ENCODE data around the gene MEGF6. TPM values are rescaled to one million over a fixed set of nuclear protein-coding genes. Genes with fewer than 3 reads are reported as not detected.

The MEGF6 gene, protein sequence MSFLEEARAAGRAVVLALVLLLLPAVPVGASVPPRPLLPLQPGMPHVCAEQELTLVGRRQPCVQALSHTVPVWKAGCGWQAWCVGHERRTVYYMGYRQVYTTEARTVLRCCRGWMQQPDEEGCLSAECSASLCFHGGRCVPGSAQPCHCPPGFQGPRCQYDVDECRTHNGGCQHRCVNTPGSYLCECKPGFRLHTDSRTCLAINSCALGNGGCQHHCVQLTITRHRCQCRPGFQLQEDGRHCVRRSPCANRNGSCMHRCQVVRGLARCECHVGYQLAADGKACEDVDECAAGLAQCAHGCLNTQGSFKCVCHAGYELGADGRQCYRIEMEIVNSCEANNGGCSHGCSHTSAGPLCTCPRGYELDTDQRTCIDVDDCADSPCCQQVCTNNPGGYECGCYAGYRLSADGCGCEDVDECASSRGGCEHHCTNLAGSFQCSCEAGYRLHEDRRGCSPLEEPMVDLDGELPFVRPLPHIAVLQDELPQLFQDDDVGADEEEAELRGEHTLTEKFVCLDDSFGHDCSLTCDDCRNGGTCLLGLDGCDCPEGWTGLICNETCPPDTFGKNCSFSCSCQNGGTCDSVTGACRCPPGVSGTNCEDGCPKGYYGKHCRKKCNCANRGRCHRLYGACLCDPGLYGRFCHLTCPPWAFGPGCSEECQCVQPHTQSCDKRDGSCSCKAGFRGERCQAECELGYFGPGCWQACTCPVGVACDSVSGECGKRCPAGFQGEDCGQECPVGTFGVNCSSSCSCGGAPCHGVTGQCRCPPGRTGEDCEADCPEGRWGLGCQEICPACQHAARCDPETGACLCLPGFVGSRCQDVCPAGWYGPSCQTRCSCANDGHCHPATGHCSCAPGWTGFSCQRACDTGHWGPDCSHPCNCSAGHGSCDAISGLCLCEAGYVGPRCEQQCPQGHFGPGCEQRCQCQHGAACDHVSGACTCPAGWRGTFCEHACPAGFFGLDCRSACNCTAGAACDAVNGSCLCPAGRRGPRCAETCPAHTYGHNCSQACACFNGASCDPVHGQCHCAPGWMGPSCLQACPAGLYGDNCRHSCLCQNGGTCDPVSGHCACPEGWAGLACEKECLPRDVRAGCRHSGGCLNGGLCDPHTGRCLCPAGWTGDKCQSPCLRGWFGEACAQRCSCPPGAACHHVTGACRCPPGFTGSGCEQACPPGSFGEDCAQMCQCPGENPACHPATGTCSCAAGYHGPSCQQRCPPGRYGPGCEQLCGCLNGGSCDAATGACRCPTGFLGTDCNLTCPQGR (N-terminal part only)
- 6.0 to 17.3 TPM (median 10.8 TPM) in 5 replicates for total RNA-seq (2022; extraction: Qiagen RNA extraction; ENCODE audit: low read depth)

DNA sequence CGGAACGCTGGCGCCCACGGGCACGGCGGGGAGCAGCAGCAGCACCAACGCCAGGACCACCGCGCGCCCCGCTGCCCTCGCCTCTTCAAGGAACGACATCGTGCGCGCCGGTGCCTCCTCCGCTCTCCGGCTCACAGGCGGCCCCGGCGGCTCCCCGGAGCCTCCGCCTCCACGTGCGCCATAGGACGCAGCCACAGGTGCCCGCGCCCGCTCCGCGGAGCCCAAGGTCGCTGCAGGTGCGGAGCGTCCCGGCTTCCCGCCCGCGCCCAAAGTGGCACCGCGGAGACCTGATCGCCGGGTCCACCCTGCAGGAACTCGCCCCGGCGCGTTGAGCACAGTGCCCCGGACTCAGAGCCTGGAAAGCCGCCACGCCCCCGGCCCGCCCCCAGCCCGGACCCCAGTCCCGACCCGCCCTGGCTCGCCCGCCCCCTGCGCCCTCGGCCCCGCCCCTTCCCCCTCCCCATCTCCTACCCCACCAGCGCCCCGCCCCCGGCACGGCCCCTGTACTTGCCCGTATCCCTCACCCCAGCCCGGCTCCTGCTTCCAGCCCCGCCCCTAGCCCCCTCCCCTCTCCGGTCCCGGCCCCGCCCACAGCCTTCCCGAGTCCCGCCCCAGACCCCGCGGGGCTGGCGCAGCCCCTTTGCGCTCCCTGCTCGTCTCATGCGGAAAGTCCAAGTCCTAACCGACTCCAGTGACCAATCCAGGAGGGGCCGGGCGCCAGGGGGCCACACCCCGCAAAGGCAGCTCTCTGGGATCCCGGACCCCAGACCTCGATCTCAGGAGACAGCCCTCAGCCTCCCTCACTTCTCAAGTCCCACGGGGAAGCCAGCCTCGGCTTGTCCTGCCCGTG lies at the start of gene MEGF6:
Gene MEGF6 (minus strand): TSS at position 339 of the 850 bp plus-strand sequence. CDS start 240 bp downstream, at position 99.

GRCh38 chr1:3651930-3652547 lies 40.7 kb upstream of the MEGF6 start, which contains the start of gene TP73:
Gene TP73 (plus strand): TSS chr1:3652516. CDS start chr1:3682366, 29,850 bp downstream.

GRCh38 chr1:3649342-3650247 lies 38.3 kb upstream of the MEGF6 start, which contains the start of gene WRAP73:
Gene WRAP73 (minus strand): TSS chr1:3650103. CDS start chr1:3649999, 104 bp downstream.

GRCh38 chr1:3624200-3625136 lies 13.2 kb upstream of the MEGF6 start, which contains the start of gene TPRG1L:
Gene TPRG1L (plus strand): TSS chr1:3625015. CDS start chr1:3625073, 58 bp downstream.

DNA sequence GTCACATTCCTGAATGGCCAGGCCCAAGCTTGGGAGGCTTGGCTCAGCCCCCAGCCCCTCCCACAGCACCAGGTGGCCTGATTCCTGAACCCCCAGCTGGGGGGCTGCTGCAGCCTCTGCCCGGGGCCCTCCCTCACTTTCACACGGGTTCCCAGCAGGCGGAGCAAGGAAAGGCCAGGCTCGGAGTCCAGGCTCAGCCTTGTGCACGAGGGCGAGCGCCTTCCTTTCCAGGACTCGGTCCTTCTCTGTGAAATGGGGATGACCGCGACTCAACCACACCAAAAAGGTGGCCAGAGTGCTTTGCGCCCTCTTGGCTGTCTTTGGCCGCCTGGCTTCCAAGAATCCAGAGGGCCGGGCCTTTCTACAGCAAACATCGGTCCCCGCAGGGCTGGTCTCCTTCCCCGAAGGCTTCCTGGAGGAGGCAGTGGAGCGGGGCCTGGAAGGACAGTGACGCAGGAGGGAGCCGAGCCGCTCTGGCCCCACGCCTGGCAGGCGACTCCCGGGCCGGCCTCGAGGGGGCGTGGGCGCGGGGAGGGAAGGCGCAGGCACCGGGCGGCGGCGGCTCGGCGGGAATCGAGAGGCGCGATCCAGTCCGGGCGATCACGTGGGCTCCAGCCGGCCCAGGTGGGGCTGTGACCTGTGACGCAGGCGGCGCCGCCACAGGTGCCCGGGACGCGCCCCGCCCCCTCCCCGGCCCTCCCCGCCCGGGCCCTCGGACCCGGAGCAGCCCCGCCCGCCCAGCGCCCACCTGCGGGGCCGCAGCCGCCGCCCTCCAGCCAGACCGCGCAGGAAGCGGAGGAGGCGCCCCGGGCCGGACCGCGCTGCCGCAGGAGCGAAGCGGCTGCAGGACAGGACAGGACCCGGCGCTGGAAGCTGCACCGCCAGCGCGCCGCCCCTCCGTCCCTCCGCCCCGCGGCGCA lies 157.2 kb downstream of the MEGF6 start, which contains the start of gene ARHGEF16:
Gene ARHGEF16 (plus strand): TSS at position 775 of the 920 bp plus-strand sequence. CDS start 8,420 bp downstream, outside the sequence.

Other genes starting within 250 kb of the MEGF6 start
- 2.8 to 6.0 TPM (median 4.5 TPM) in 5 replicates for gene ARHGEF16, start 156.8 kb downstream of the MEGF6 start, total RNA-seq (2022; extraction: Qiagen RNA extraction; ENCODE audit: low read depth)
- 22.7 to 29.9 TPM (median 28.4 TPM) in 5 replicates for gene TPRG1L, start 13.5 kb upstream of the MEGF6 start, total RNA-seq (2022; extraction: Qiagen RNA extraction; ENCODE audit: low read depth)
- gene WRAP73, start 38.6 kb upstream of the MEGF6 start, total RNA-seq (2022; extraction: Qiagen RNA extraction; ENCODE audit: low read depth): 14.7 to 19.9 TPM (median 19.2 TPM) in 5 replicates
- 0.59 to 0.83 TPM (median 0.71 TPM) in 5 replicates for gene TP73, start 41.0 kb upstream of the MEGF6 start, total RNA-seq (2022; extraction: Qiagen RNA extraction; ENCODE audit: low read depth)
- not detected in 5 replicates for gene CCDC27, start 140.9 kb upstream of the MEGF6 start, total RNA-seq (2022; extraction: Qiagen RNA extraction; ENCODE audit: low read depth)
- 1.0 to 2.1 TPM (median 1.6 TPM) in 4 of 5 replicates, not detected in the other for gene SMIM1, start 161.2 kb upstream of the MEGF6 start, total RNA-seq (2022; extraction: Qiagen RNA extraction; ENCODE audit: low read depth)
- gene LRRC47, start 185.0 kb upstream of the MEGF6 start, total RNA-seq (2022; extraction: Qiagen RNA extraction; ENCODE audit: low read depth): 27.9 to 38.3 TPM (median 34.8 TPM) in 5 replicates
- gene CEP104, start 245.7 kb upstream of the MEGF6 start, total RNA-seq (2022; extraction: Qiagen RNA extraction; ENCODE audit: low read depth): 15.0 to 20.5 TPM (median 17.7 TPM) in 5 replicates
- 2.2 to 5.0 TPM (median 4.2 TPM) in 5 replicates for gene DFFB, start 246.0 kb upstream of the MEGF6 start, total RNA-seq (2022; extraction: Qiagen RNA extraction; ENCODE audit: low read depth)

Measured in A549 treated with ZK216348 at 1 μM for 4 hours (cell line).